NCI-H2196 treated with DMSO at 0.1 percent for 48 hours (cell line): ENCODE data around the gene STEAP2.

Experiments
- DNase-seq: peaks from one replicate; lab custom pipeline; 2025; ENCODE audit not compliant: unreplicated experiment; lab: John Stamatoyannopoulos, UW

Gene STEAP2

DNA sequence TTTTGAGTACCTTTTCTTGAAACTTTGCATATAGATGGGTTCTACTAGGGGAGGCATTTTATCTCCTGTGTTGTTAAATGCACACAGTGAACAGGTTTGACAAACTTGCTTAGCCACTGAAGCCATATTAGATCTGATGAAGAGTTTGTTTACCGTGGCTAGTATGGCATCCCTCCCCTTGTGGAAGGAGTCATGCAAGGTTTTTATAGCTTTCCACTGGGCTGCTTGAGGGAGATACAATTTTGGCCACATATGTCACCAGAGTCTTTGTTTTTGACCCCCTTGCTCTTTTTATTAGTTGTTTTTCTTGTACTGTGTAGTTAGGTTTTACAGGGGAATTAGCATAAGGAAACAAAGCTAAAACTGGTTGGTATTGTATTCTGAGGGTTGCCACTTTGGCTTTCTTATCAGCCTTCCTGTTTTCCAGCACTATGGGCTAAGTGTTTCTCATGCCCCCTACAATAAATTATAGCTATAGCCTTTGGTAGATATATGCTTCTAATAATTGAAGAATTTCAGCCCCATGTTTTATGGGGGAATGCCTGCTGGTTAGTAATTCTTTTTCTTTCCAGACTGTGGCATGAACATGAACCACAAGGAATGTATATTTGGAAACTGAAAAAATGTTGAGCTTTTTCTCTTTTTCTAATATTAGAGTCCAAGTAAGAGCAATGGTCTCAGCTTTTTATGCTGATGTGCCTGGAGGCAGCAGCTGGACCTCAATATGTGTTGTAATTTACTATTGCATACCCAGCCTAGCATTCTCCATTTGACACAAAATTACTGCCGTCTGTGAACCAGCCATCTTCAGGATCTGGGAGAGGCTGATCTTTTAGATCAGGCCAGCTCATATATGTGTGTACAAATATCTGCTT lies 18.4 kb upstream of the STEAP2 start:
- DNase-seq: no peak

DNA sequence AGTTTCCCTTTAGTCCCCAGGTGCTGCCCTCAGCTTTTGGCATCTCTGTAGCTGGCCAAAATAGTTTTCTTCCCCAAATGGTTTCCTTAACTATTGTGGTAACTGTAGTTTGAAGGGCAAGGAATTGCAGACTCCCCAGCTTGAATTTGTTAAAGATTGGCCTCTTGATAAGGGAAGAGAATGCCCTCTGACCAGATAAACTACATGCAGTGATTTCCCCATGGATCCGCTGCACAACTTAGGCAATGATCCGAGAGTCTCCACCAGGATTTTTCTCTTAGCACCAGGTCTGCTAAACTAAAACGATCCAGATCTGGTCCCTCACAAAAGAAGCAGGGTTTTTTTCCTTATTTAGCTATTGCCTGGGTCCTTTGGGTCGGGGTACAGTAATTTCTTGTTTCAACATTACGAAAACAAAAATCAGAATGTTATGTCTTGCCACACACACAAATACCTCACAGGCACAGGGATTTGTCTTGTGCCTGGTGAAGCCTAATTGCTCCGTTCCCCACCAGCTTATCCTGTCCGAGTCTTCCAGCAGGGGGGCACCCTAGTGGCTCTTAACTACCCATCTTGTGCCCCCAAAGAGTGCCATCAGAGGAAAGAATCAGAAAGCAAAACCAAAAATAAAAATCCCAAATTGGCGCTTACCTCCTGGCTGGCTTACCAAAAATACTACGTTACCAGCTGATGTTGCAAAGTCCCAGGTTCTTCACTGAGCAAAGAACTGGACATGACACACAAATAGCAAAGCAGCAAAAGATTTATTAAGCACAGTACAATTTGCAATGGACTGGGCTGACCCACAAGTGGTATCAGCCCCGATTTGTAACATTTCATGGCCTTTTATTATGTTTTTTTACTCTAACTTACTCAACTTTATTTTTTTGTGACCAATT lies 16.4 kb upstream of the STEAP2 start:
- DNase-seq: no peak

DNA sequence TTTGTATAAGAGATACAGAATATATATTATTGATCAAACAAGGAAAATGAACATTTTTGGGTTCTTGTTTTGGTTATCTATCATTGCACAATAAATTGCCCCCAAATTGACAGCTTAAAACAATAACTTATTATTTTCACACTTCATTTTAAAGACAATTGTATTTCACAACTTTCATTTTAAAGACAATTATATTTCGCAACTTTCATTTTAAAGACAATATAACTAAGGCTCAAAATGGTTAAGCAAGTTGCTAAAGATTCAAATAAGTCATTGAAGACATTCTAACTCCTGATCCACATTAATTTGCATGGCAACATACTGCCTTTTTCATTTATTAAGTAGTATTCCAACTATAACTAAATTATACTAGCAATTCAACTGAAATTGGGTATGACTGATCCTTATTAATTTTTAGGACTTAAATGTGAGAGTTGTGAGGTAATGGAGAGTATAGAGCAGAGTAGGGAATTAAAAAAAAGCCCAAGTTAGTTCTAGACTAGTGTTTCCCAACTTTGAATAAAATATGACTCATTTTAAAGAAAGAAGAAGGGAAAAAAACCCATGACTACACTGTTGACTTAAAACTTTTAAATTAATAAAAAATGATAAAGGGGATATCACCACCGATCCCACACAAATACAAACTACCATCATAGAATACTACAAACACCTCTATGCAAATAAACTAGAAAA lies 9.9 kb upstream of the STEAP2 start:
- DNase-seq: no peak

DNA sequence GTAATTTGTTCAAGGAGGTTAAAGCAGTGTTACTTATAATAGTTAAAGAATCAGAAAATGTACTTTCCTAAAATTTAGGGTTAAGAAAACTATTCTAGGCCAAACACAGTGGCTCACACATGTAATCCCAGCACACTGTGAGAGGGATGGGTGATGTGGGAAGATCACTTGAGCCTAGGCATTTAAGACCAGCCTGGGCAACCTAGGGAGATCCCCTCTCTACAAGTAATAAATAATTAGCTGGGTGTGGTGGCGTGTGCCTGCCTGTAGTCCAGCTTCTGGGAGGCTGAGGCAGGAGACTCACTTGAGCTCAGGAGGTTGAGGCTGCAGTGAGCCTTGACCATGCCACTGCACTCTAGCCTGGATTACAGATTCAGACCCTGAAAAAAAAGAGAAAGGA lies 3.6 kb upstream of the STEAP2 start:
- no peak for DNase-seq

DNA sequence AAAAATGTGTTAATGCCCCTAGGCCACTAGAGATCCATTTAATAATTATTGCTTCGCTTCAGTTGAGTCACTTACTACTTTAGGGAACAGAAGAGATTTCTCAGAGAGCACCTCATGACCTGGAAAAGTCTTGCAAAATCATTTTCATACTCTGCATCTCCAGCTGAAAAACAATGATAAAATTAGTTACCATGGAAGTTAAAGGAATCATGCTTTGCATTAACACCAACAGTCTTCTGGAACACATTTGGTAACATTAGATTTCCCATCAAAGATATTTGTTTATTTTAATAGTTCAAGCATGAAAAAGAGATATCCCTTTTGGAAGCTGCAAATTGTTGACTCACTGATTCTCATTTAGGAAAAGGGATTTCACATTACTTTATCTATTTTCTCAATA lies 1.8 kb upstream of the STEAP2 start:
- DNase-seq: no peak

DNA sequence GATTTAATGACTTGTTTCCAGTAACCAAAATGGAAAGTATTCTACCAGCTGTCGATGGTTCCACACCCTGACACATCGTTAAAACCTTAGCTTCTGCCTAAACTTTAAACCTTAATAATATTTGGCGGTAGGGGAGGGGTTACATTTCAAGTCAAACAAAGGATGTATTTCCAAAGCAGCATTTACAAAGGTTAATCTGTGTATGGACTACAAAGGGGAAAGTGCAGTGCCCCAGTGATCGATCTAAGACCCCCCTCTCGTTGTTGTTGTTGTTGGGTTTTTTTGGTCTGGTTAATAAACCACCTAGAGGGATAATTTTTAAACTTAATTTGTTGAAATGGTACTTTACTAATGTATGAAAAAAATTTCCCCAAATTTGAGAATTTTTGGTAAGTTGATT lies 1.1 kb upstream of the STEAP2 start:
- no peak for DNase-seq

DNA sequence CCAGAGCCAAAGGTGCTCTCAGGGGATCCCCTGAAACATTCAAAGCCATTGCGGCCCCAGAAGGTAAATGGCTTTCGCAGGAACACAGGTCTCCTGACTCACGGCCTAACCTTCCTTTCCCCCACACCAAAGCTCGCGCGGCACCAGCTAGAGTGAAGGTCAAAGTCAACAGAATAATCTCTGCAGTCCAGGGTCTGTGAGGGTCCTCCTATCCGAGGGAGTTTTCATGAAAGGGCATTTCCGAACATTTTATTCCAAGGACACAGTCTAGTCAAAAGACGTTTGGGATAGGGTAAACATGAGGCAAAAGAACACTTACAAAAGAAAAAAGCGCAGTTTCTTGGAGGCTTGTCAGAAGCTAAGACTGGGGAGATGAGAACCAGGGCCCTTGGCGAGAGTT lies 559 bp upstream of the STEAP2 start:
- no peak for DNase-seq

DNA sequence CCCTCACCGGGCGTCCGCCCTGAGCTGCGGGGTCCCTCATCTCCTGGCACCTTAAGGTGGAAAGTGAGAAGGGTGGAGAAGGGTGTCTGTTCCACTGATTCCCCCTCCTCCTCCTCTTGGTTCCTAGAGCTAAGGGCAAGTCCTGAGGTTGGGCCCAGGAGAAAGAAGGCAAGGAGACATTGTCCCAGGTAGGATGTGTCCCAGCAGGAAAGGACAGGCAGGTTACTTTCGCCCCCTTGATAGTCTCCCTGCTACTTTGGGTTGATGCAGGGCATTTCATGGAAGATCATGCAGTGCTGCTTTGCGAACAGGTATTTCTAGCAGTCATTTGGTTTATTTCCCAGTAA lies 582 bp downstream of the STEAP2 start:
- DNase-seq: no peak

DNA sequence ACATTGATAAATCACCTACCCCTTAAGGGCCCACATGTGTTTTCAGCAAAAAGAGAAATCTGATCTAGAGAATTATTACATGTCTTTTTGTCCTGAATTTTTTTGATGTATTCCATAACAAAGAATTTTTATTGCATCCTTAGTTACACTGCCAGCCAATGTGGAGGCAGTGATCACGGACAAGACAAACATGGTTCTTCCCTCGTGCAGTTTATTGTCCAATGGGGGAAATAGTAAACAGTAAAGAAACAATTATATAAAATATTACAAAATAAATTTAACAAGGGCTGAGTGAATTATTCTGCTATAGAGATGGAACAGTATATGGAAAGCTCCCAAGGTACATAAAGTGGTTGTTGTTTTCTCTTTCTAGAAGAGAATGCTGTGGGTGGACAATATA lies 2.0 kb downstream of the STEAP2 start:
- DNase-seq: no peak

DNA sequence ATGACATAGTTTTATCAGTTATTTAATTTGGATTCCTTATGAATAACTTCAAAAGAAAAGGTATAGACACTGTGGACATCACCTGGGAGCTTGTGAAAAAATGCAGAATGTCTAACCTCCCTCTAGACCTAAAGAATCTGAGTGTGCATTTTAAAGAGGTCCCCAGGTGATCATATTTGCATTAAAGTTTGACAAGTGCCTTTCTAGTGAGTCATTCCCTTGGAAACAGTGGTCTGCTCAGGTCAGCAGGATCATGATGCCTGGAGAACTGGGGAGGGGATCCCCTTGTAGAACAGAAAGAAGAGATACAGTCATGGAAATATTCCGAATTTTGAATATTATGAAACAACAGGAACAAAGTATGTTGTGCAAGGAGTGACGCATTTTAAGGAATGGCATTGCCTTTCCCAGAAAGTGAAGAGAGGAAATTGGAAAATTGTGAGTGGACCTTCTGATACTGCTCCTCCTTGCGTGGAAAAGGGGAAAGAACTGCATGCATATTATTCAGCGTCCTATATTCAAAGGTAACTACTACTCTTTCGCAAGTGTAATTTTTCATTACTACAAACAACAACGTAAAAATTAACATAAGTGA lies 4.6 kb downstream of the STEAP2 start:
- no peak for DNase-seq

DNA sequence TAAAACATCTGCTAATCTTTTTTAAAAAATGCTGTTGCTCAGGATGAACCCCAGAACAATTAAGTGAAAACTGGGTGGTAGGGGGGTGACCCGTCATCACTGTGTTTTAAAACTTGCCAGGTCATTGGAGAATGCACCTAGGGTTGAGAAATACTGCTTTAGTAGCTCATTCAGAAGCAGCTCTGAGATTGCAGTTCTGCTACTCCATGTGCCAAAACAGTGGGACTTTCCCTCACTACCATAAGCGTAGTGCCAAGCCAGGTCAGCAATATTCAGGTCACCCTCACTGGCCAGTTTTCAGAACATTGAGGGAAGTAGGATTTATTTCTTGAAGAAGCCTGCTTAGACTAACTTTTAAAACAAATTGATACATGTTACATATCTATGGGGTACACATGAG lies 5.2 kb downstream of the STEAP2 start:
- no peak for DNase-seq

DNA sequence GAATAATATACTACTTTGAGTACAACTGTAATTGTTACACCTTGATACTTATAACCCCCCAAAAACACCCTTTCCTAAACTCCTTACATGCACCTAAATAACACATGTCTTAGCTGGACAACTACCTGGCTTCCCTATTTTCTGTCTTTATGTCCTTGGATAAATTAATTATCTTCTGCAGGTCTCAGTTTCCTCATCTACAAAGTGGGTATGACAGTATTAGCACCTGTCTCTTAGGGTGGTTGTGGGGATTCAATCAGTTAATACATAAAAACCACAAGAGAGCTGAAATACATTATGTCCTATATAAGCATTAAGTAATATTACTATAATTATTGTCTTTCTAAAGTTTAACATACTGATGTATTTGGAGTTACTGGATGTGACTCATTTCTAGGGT lies 10.8 kb downstream of the STEAP2 start:
- no peak for DNase-seq

DNA sequence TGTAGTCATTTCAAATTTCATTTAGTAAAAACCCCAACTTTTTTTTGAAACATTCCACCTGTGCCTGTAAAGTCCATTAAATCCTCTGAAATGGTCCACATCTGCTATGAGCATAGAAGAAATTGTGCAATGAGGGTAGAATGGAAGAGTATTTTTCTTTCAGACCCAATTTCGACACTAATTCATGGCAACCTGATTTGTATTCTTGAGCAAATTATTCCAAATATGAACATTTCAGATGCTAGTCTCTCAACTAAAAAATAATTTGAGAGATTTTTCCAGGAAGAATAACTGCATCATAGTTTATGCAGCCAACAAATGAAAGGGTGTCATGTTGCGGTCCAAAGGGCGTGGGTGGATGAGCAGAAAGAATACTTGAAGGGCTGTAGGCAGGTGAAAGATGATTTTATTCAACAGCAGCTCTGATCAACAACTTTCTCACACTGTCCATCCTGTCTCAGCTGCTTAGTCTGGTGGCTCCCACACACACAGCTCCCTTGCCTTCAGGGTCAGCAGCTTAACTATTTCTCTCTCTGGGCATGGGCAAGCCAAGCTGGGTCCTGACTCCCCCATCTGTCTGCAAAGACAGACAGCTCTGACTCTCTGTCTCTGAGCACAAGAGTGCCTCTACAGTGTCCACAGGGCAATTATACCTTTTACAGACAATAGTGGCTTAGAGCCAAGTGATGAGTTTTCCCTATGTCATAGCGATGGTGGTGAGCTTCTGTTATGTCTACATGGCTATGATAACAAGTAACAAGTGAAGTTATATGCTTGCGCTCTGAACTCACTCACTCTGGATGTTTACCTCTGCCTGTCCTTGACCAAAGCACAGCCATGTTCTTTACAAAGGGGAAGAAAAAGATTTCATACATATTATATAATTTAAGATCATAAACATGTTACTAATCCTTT lies 11.5 kb downstream of the STEAP2 start:
- no peak for DNase-seq

DNA sequence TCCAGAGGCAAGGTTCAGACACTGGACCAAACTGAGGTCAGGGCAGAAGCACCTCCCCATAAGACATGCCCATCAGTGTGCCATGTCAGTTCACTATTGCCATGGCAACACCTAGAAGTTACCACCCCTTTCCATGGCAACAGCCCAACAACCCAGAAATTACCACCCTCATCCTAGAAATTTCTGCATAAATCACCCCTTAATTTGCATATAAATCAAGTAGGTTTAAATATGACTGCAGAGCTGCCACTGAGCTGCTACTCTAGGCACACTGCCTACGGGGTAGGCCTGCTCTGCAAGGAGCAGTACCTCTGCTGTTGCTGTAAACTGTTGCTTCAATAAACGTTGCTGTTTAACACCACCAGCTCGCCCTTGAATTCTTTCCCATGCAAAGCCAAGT lies 12.7 kb downstream of the STEAP2 start:
- DNase-seq: no peak

DNA sequence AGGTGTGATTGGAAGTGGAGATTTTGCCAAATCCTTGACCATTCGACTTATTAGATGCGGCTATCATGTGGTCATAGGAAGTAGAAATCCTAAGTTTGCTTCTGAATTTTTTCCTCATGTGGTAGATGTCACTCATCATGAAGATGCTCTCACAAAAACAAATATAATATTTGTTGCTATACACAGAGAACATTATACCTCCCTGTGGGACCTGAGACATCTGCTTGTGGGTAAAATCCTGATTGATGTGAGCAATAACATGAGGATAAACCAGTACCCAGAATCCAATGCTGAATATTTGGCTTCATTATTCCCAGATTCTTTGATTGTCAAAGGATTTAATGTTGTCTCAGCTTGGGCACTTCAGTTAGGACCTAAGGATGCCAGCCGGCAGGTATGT lies 13.6 kb downstream of the STEAP2 start:
- no peak for DNase-seq

DNA sequence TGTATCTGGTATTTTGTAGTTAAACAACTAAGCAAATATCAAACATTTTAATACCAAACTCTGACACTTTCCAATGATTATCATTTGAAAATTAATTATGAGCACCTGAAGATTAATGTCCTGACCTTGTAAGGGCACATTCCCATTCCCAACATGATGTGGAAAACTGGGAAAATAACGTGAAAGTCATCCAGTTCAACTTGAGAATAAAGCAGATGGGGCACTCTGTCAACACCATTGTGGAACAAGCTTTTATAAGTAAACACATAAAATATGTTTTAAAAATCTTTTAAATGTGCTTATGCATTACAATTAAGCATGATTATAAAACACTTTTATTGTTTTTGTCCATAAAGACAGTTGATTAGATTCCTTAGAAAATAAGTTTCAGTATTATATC lies 14.1 kb downstream of the STEAP2 start:
- no peak for DNase-seq

DNA sequence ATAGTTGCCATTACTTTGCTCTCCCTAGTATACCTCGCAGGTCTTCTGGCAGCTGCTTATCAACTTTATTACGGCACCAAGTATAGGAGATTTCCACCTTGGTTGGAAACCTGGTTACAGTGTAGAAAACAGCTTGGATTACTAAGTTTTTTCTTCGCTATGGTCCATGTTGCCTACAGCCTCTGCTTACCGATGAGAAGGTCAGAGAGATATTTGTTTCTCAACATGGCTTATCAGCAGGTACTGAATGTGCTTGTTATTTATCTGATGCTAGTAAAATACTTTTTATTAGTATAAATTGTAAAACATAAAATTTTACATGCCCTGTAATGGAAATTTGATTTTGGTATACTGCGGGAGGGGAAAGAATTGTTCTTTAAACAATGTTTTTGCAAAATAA lies 15.7 kb downstream of the STEAP2 start:
- DNase-seq: no peak

DNA sequence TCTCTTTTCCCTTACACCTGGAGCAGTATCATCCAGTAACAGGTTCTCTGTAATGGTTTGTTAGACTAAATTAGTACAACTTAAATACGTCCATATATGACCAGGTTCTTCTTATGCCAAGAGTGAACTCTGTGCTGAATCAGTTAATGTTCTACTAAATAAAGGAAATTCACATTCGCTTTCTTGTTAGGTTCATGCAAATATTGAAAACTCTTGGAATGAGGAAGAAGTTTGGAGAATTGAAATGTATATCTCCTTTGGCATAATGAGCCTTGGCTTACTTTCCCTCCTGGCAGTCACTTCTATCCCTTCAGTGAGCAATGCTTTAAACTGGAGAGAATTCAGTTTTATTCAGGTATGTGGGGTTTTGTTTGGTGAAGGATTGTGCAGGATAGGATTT lies 18.1 kb downstream of the STEAP2 start:
- no peak for DNase-seq

DNA sequence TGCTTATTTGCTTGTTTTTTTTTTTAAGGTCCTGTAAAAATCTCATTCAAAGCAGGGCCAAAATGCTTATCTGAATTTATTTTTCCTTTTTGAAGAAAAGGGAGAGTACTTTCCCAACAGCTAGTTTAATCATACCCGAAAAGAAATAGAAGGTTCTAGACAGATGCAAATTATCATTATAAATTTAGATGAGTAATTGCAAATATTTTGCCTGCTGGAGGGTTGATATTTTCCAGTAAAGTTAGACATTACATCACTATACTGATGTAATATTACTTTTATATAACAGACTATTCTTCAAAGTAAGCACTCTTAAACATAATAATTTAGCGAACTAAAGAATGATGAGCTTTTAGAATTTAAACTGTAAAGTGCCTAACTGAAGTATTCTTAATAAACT lies 19.3 kb downstream of the STEAP2 start:
- no peak for DNase-seq

DNA sequence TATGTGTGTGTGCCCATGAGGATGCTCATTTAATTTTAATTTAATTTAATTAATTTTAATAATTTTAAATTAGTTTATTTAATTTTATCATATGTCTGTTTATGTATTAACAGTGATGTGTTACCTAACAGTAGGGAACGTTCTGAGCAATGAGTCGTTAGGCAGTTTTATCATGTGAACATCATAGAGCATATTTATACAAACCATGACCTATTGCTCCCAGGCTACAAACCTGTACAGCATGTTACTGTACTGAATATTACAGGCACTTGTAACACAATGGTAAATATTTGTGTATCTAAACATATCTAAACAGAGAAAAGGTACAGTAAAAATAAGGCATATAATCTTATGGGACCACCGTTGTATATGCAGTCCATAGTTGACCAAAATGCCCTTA lies 19.8 kb downstream of the STEAP2 start:
- no peak for DNase-seq
